Naive B cell (primary cell): Measurements from ENCODE around the gene RBX1. TPM values are rescaled to one million over a fixed set of nuclear protein-coding genes. Genes with fewer than 3 reads are reported as not detected.
A peak's percentile ranks its signal among the peaks of the same experiment; 100 is the strongest.

Experiments used
- ATAC-seq, 2 donors: fragments of 150-1000 bp; cut with Tn5 transposase; 2 replicates each; pipeline ENCODE4 v1.10.0; 2021; ENCODE audit warnings: low read depth in 2 of 2, mild to moderate bottlenecking in 2 of 2, moderate library complexity in 2 of 2
- DNase-seq: peaks from one replicate; pipeline ENCODE4 v3.0.0; 2022
- H3K27ac Mint-ChIP-seq, 6 donors: one replicate each; pipeline ENCODE4 v1.8.0; 2020 to 2022; ENCODE audit warnings: mild to moderate bottlenecking in 6 of 6, mixed read lengths in 6 of 6, moderate library complexity in 5 of 6, inconsistent platforms in 2 of 6
- H3K27me3 Mint-ChIP-seq, 3 donors: one replicate each; pipeline ENCODE4 v1.8.0; 2021 to 2022; ENCODE audit warnings: mixed read lengths in 3 of 3, mild to moderate bottlenecking in 1 of 3
- H3K36me3 Mint-ChIP-seq, 2 donors: one replicate each; pipeline ENCODE4 v1.8.0; 2020 to 2022; ENCODE audit warnings: mixed read lengths in 2 of 2, inconsistent platforms in 1 of 2, mild to moderate bottlenecking in 1 of 2
- H3K4me1 Mint-ChIP-seq, 3 donors: one replicate each; pipeline ENCODE4 v1.8.0; 2020 to 2022; ENCODE audit warnings: mixed read lengths in 3 of 3, inconsistent platforms in 1 of 3, mild to moderate bottlenecking in 1 of 3, moderate library complexity in 1 of 3
- H3K4me3 Mint-ChIP-seq, 8 donors: one replicate each; pipeline ENCODE4 v1.8.0; 2020 to 2022; ENCODE audit warnings: mild to moderate bottlenecking in 8 of 8, mixed read lengths in 8 of 8, moderate library complexity in 8 of 8, inconsistent platforms in 2 of 8
- H3K9me3 Mint-ChIP-seq, 7 donors: one replicate each; pipeline ENCODE4 v1.8.0; 2020 to 2022; ENCODE audit warnings: mixed read lengths in 7 of 7, mild to moderate bottlenecking in 5 of 7, inconsistent platforms in 2 of 7, moderate library complexity in 1 of 7
- polyA plus RNA-seq, 6 donors: library from polyadenylated mRNA; unstranded; fragments of 300-500 nt; fragmentation: Illumina TruSeq; gene quantifications; one replicate each; pipeline ENCODE4 v1.2.3, GENCODE V29; 2021; ENCODE audit warnings: low read depth in 6 of 6

The RBX1 gene
- polyA plus RNA-seq, 6 donors from 2014 or later: 92.5 to 178 (median 151) TPM

DNA sequence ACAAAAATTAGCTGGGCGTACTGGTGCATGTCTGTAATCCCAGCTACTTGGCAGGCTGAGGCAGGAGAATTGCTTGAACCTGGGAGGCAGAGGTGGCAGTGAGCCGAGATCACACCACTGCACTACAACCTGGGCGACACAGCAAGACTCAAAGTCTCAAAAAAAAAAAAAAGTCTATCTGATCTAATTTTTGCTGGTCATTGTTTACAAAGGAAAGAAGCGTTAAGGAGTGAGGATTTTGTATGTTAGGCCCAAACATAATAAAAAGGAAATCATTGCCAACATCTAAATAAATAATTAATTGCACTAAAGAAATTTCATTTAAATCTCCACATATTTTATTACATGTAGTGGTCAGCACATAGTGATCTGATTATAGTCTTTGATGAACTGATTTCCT lies 2.9 kb downstream of the RBX1 start:
- Mint-ChIP-seq H3K27me3 (no peaks in the 10 kb centered on the region), H3K4me3 (peak overlapping the region in 1 of 8 donors; percentile 91), H3K36me3 (peaks cover 0 to 7% of the 10 kb centered on the region in 2 donors), H3K27ac (peak overlapping the region in 2 of 6 donors; percentile 9 to 24), H3K9me3 (no peaks in the 10 kb centered on the region), H3K4me1 (peaks cover 24 to 40% (median 25%) of the 10 kb centered on the region in 3 donors)
- no peak for ATAC-seq
- no peak for DNase-seq

DNA sequence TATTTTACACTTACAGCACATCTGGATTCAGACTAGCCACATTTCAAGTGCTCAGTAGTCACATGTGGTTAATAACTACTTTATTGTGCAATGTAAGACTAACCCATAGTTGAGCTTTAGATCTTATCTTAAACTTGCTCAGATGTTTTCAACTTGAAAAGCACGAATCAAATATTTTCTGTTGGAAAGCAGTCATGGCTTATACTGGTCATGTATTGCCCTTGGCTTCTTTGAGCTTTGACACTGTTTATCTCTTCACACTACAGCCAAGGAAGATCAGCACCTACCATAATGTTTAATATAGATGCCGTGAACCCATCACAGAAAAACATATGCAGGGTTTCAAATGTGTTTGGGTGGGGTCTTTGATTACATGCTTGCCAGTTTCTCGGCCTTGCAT lies 4.4 kb downstream of the RBX1 start:
- Mint-ChIP-seq H3K9me3 (no peaks in the 10 kb centered on the region), H3K4me1 (peaks cover 24 to 47% (median 32%) of the 10 kb centered on the region in 3 donors), H3K27me3 (no peaks in the 10 kb centered on the region), H3K4me3 (no peak overlapping the region), H3K27ac (peak overlapping the region in 1 of 6 donors; percentile 27), H3K36me3 (peaks cover 0 to 7% of the 10 kb centered on the region in 2 donors)
- DNase-seq (no peak), ATAC-seq (no peak)

DNA sequence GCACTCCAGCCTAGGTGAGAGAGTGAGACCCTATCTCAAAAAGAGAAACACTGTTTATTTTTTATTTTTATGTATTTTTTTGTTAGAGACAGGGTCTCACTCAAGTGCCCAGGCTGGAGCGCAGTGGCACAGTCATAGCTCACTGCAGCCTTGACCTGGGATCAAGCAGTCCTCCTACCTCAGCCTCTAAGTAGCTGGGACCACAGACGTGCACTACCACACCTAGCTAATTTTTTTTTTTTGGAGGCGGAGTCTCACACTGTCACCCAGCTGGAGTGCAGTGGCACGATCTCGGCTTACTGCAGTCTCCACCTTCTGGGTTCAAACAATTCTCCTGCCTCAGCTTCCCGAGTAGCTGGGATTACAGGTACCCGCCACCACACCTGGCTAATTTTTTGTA lies 6.4 kb downstream of the RBX1 start:
- Mint-ChIP-seq H3K4me3 (no peak overlapping the region), H3K4me1 (peaks cover 14 to 42% (median 18%) of the 10 kb centered on the region in 3 donors)

DNA sequence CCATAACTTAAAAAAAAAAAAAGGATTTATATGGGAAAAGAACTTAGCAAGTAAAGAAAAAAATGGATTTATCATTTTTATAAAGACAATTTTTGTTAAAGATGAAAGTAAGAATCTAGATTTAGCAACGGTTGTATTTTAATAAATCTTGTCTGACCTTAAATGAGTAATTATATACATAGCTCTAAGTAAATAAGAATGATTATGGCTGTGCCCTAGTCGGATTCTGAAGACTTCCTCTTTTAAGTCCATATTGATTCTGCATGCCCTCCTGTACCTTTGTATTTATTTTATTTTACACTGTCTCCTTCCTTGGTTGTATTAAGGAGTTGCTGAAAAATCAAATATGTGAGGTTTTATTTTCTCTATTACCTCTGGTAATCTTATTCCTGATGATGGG lies 7.1 kb downstream of the RBX1 start:
- Mint-ChIP-seq H3K27me3 (no peaks in the 10 kb centered on the region), H3K4me3 (no peak overlapping the region), H3K36me3 (peaks cover 0 to 7% of the 10 kb centered on the region in 2 donors), H3K27ac (peak overlapping the region in 2 of 6 donors; percentile 26 to 77), H3K9me3 (no peaks in the 10 kb centered on the region), H3K4me1 (peaks cover 13 to 35% (median 16%) of the 10 kb centered on the region in 3 donors)
- no peak for DNase-seq
- ATAC-seq: no peak

More for the DNA sequence above, 6.4 kb downstream of the RBX1 start:
- no peak overlapping the region for H3K27ac Mint-ChIP-seq
- H3K27me3 Mint-ChIP-seq: no peaks in the 10 kb centered on the region
- no peaks in the 10 kb centered on the region for H3K9me3 Mint-ChIP-seq
- DNase-seq: no peak
- no peak for ATAC-seq
- peaks cover 0 to 7% of the 10 kb centered on the region in 2 donors for H3K36me3 Mint-ChIP-seq

DNA sequence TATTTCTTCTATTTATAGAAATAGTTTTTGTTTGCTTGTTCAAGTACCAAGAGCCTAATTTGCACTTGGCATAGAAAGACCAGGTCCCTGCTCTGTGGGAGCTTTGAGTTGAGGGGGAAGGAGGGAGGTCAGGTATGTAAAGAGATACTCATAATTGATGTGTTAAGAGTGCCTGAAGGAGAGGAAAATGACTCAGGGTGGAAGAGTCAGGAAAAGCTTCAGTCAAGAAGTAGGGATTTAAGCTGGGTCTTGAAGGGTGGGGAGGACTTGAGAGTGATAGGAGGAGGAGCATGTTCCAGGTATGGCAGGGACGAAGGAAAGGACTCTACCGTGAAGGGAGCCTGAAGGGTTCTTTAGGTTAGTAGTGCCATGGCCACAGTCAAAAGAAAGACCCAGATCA lies 9.0 kb downstream of the RBX1 start:
- Mint-ChIP-seq H3K27ac (peak overlapping the region; percentile 5 to 76 (median 10)), H3K9me3 (no peaks in the 10 kb centered on the region), H3K4me3 (no peak overlapping the region), H3K36me3 (peaks cover 0 to 7% of the 10 kb centered on the region in 2 donors), H3K4me1 (peaks cover 8 to 26% (median 11%) of the 10 kb centered on the region in 3 donors), H3K27me3 (no peaks in the 10 kb centered on the region)
- no peak for ATAC-seq
- DNase-seq: no peak

DNA sequence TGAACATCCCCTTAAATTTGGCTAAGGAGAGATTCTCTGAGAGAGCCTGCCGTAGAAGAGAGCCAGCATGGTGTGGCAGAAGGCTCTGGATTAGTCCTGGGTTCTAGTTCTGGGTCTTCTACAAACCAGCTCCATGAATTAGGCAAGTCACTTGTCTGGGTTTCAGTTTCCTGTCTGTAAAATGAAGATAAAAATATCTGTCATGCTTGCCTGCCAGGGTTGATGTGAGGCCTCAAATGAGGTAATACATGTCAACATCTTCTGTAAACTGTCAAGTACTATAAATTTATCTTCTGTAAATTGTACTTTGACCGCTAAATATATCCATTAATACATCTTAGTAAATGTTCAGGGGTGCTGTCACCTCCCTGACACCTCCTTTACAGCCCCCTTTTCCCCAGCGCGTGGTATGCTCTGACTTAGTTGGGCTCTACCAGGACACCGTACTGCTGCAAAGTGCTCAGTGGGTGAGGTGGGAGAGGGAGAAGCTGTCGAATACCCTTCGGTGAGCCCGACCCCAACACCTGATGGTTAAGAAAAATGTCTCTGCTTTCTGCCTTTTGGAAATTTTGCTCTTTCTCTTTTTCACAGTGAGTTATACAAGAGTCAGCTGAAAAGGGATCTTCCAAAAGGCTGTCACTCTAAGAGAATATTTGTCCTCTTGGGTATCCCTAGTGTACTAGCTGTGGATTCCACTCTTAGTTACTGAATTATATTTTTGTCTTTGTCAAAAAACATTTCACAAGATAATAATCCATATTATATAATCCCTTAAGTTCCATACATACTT lies 15.0 kb downstream of the RBX1 start:
- peaks cover 8 to 27% of the 10 kb centered on the region in 2 donors for H3K36me3 Mint-ChIP-seq
- no peak for ATAC-seq
- DNase-seq: no peak
- no peak overlapping the region for H3K4me3 Mint-ChIP-seq
- H3K27ac Mint-ChIP-seq: peak overlapping the region in 5 of 6 donors; percentile 26 to 82 (median 77)
- H3K4me1 Mint-ChIP-seq: peaks cover 16 to 20% (median 19%) of the 10 kb centered on the region in 3 donors
- H3K27me3 Mint-ChIP-seq: no peaks in the 10 kb centered on the region
- no peaks in the 10 kb centered on the region for H3K9me3 Mint-ChIP-seq

DNA sequence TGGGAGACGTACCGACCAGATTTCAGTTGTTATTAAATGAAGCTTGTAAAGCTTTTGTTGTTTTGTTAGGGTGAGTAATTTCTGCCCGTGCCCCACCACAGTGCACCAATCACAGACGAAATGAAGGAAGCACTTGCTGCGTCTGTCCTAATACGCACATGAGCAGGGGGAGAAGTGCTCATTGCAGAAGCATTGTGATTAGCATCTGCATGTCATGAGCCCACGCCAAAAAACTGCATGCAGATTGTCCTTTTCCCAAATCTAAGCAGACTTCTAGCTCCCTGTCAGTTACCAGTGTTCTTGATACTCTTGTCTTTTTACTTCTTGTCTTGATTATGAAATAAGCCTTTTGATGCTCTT lies 15.5 kb downstream of the RBX1 start:
- no peaks in the 10 kb centered on the region for H3K9me3 Mint-ChIP-seq
- H3K27ac Mint-ChIP-seq: peak overlapping the region in 1 of 6 donors; percentile 77
- ATAC-seq: no peak
- no peaks in the 10 kb centered on the region for H3K27me3 Mint-ChIP-seq
- H3K4me3 Mint-ChIP-seq: no peak overlapping the region
- H3K4me1 Mint-ChIP-seq: peaks cover 16 to 20% (median 19%) of the 10 kb centered on the region in 3 donors
- no peak for DNase-seq
- peaks cover 8 to 27% of the 10 kb centered on the region in 2 donors for H3K36me3 Mint-ChIP-seq

DNA sequence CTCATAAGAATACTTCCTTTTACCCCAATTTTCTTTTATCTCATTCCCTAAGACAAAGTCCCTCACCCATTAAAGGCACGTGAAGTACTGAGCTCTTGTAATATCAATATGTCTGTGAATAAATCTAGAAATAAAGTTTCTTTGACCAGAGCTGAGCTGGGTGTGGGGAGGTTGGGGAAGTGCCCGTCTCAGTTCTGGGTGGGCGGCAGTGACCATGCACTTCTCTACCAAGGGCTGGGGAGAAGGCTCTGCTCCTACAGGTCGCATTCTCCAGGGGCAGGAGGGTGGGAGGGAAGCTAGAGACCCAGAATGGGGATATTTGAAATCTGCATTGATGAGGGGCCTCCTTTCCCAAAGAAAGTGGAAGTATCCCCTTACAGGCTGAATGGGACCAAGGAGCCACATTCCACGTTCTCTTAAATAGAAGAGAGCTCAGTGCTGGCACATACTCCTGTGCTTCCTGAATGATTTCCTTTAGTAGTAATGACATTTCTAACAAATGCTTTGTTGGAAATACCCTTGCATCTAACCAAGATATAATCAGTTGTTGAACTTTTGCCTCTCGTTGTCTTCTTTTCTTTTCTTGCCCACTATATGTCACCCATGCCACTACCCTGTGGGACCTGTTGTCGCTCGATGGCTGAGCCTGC lies 16.1 kb downstream of the RBX1 start:
- Mint-ChIP-seq H3K4me3 (no peak overlapping the region), H3K36me3 (peaks cover 13 to 27% of the 10 kb centered on the region in 2 donors)
- no peak for DNase-seq

DNA sequence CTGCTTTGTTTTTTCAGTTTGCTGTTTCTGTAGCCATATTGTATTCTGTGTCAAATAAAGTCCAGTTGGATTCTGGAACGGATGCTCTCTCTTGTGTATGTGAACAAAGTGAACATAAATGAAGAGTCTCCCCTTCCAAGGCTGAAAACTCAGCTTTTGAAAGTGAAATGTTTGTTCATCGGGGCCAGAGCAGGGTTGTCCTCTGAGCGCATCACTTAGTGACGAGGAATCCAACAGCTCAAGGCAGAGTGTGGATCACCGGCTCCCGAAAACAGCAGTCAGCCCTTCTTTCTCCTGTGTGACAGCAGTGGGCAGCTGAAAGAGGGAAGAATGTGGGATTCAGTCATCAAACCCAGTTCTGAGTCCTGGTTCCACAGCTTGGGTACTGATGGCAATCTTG lies 21.4 kb downstream of the RBX1 start:
- DNase-seq (no peak), ATAC-seq (no peak)
- no peaks in the 10 kb centered on the region for H3K27me3 Mint-ChIP-seq
- peaks cover 8 to 10% of the 10 kb centered on the region in 2 donors for H3K36me3 Mint-ChIP-seq
- no peaks in the 10 kb centered on the region for H3K9me3 Mint-ChIP-seq
- H3K27ac Mint-ChIP-seq: peak overlapping the region in 1 of 6 donors; percentile 8
- no peak overlapping the region for H3K4me3 Mint-ChIP-seq
- peaks cover 0 to 6% (median 0%) of the 10 kb centered on the region in 3 donors for H3K4me1 Mint-ChIP-seq

More for the DNA sequence above, 16.1 kb downstream of the RBX1 start:
- Mint-ChIP-seq H3K4me1 (peaks cover 17 to 20% (median 19%) of the 10 kb centered on the region in 3 donors), H3K27ac (peak overlapping the region in 1 of 6 donors; percentile 77), H3K27me3 (no peaks in the 10 kb centered on the region), H3K9me3 (no peaks in the 10 kb centered on the region)
- ATAC-seq: no peak

DNA sequence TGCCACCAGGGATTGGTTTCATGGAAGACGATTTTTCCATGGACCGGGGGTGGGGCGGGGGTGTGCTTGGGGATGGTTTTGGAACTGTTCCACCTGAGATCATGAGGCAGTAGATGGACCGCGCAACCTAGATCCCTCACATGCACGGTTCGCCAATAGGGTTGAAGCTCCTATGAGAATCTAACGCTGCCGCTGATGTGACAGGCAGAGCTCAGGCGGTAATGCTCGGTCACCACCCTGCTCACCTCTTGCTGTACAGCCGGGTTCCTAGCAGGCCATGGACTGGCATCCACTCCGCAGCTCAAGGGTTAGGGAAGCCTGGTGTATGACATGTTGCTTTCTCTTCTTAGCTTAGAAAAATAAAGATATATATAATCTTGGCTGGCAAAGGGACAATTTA lies 22.0 kb downstream of the RBX1 start:
- no peaks in the 10 kb centered on the region for H3K9me3 Mint-ChIP-seq
- no peak for ATAC-seq
- no peak for DNase-seq
- peaks cover 0 to 6% (median 0%) of the 10 kb centered on the region in 3 donors for H3K4me1 Mint-ChIP-seq
- H3K27me3 Mint-ChIP-seq: no peaks in the 10 kb centered on the region
- H3K27ac Mint-ChIP-seq: no peak overlapping the region
- H3K36me3 Mint-ChIP-seq: peaks cover 8 to 10% of the 10 kb centered on the region in 2 donors
- no peak overlapping the region for H3K4me3 Mint-ChIP-seq

DNA sequence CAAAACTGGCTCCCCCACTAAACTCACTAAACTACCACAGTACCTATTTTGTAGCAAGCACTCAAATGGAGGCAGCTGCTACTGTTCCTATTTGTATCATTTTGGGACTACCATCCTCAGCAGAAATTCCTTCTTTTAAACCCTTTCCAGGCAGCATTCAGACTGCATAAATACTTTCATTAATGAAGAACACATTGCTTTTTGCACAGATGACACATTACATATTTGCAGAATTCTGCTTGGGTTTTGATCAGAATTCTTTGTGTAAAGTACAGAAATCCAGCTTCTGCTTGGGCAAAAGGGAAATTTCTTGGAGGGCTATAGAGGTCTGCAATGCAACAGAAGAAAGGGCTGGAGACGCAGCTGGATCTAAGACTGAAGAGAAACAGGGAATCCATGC lies 24.2 kb downstream of the RBX1 start:
- H3K4me3 Mint-ChIP-seq: no peak overlapping the region
- no peak overlapping the region for H3K27ac Mint-ChIP-seq
- H3K4me1 Mint-ChIP-seq: peaks cover 0 to 6% (median 0%) of the 10 kb centered on the region in 3 donors
- peaks cover 5 to 10% of the 10 kb centered on the region in 2 donors for H3K36me3 Mint-ChIP-seq
- H3K27me3 Mint-ChIP-seq: no peaks in the 10 kb centered on the region
- DNase-seq (no peak), ATAC-seq (no peak)
- H3K9me3 Mint-ChIP-seq: no peaks in the 10 kb centered on the region

DNA sequence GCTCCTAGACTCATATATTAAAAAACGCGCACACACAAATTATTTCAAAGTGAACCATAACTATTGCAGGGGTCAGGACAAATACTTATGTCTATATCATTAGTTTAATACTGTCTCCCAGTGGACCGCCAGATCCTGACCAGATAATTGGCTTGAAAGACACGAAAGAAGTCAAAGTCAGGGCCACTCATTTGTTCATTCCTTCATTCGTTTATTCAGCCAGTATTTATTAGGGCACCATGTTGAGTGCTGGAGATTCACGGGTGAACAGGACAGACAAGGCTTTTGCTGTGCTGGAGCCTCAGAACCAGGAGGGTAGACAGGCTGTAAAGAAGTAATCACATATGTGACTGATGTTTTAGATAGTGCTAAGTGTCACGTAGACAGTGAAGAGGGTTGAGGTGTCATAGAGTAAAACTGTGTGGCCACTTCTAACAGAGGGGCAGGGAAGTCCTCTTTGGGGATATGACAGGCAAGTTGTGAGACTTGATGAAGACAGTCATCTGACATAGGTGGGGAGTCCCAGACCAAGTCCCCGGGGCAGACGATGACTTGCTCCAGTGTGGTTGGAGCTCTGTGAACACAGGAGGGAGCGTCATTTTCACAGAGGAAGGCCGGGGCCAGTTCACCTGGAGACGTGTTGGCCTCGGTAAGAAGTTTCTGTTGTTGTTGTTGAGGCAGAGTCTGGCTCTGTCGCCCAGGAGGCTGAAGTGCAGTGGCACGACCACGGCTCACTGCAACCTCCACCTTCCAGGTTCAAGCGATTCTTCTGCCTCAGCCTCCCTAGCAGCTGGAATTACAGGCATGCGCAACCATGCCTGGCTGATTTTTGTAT lies 25.9 kb downstream of the RBX1 start:
- Mint-ChIP-seq H3K27ac (peak overlapping the region in 1 of 6 donors; percentile 39), H3K36me3 (peaks cover 0 to 7% of the 10 kb centered on the region in 2 donors), H3K9me3 (no peaks in the 10 kb centered on the region), H3K4me3 (peak overlapping the region in 1 of 8 donors; percentile 42), H3K27me3 (no peaks in the 10 kb centered on the region), H3K4me1 (peaks cover 0 to 3% (median 2%) of the 10 kb centered on the region in 3 donors)
- ATAC-seq (no peak), DNase-seq (no peak)

DNA sequence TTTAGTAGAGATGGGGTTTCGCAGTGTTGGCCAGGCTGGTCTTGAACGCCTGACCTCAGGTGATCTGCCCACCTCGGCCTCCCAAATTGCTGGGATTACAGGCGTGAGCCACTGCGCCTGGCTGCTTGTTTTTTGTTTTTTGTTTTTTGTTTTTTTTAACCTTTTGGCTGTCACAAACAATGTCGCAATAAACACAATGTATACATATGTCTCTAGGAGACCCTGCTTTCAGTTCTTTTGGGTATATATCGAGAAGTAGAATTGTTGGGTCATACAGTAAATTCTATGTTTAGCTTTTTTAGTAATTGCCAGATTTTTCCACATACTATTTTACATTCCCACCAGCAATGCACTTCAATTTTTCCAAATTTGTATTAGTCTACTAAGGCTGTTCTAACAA lies 28.0 kb downstream of the RBX1 start:
- no peak overlapping the region for H3K27ac Mint-ChIP-seq
- H3K4me1 Mint-ChIP-seq: peaks cover 12 to 21% (median 13%) of the 10 kb centered on the region in 3 donors
- no peaks in the 10 kb centered on the region for H3K9me3 Mint-ChIP-seq
- H3K4me3 Mint-ChIP-seq: no peak overlapping the region
- no peaks in the 10 kb centered on the region for H3K27me3 Mint-ChIP-seq
- no peak for DNase-seq
- H3K36me3 Mint-ChIP-seq: no peaks in the 10 kb centered on the region
- no peak for ATAC-seq
